HG03558 (cell line): ENCODE results near the gene NTM.

Experiments
- ATAC-seq: cut with Tn5 transposase; IDR thresholded peaks from one replicate; pipeline ENCODE4 v1.9.1; 2021; ENCODE audit warnings: moderate number of reproducible peaks; ENCODE audit not compliant: unreplicated experiment; ENCODE audit errors: extremely low read depth

The NTM gene

GRCh38 chr11:132231656-132232347 is 861.4 kb downstream of the NTM start:
- no peak for ATAC-seq

GRCh38 chr11:132234878-132235277 is 864.5 kb downstream of the NTM start:
- no peak for ATAC-seq

- ATAC-seq, result no peak
Observed at GRCh38 chr11:132237781-132238180, 867.4 kb downstream of the NTM start.

DNA sequence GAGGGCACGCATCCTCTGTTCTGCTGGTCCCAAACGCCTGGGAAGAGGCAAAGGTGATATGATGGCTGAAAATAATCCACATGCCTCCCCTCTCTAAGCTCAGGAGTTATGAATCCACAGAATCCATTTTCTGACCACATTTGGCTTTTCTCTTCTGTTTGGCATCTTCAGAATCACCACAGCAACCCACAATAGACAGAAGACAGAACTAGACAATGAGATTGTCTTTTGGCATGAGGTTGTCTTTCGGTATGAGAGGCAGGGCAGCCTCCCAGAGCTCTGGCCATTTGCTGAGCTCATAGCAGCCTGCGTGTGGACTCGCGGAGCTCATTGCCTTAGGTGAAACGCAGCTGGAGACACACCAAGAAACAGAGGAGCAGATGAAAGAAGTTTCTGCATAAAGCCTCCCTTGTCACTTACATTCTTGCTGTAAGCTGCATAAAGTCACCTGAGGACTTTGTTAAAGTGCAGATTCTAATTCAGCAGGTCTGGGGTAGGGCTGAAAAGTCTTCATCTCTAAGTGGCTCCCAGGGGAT is 868.0 kb downstream of the NTM start:
- no peak for ATAC-seq

DNA sequence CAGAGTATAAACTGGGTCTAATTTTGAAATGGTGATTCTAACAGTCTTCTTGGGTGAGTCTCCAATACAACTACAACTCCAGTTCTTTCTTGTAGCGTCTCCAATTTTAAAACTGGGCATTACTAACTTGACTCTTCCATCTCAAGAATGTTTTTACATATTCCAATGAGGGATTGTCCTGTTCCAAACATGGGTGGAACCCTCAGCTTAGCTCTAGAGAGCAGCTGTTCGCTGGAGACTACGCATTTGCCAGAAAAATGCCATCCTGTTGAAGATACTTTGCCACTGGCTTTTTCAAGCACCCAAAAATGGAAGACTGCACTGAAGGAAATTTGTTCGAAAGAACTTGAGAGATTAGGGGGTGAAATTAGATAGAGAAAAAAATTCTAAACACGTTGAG is 870.0 kb downstream of the NTM start:
- no peak for ATAC-seq

DNA sequence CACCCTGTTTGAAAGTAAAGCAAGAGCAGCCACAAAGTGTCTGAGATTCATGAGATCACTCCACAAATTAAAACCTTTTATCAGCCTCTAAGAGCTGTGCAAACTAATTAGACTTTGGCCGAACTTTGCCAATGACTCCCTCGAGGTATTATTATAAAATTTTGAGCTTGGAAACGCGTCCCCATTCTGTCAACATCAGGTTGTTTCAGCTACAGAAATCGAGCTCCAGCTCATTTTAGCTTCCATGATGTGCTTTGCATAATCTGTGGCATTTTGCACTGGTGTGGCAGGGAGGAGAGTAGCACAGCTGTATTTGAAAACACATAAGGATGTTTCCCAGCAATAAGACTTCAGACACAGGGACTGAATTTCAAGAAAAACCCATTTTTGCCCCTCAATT is 872.2 kb downstream of the NTM start:
- no peak for ATAC-seq

DNA sequence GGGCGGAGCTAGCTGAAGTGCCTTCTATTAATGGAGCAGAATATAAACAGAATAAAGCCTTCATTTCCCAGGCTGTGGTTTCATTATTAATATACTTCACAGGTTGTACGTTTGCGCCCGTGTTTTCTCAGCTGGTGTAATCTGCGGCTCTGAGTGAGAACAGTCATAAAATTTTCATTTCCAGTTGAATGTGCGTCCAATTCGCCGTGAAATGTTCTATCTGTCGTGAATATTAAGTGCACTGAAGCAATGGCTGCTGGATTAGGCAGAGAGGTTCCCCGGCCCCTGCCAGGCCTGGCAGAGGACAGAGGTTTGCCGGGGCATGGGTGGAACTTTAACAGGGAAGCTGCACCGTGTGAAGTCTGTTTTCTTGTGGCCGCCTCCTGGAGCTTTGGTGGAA is 874.4 kb downstream of the NTM start:
- no peak for ATAC-seq

- ATAC-seq, result no peak
Observed at GRCh38 chr11:132245403-132246385, 875.3 kb downstream of the NTM start.

DNA sequence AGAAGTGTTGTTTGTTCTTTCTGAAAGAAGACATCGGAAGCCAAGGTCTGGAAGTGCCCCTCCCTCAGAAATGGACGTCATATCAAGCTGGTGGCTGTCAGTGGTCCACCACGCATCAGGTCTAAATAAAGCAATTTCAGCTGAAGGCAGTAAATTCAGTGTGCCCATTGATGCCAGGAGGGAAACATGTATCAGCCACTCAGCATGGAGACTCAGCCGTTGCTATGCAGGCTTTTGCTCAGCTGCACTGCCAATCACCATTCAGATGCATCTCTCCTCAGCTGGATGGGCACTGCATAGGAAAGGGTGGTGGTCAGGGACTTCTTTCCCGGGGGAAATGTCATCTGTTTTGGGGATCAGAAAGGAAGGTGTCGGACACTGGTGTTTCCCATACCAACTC is 878.2 kb downstream of the NTM start:
- no peak for ATAC-seq

DNA sequence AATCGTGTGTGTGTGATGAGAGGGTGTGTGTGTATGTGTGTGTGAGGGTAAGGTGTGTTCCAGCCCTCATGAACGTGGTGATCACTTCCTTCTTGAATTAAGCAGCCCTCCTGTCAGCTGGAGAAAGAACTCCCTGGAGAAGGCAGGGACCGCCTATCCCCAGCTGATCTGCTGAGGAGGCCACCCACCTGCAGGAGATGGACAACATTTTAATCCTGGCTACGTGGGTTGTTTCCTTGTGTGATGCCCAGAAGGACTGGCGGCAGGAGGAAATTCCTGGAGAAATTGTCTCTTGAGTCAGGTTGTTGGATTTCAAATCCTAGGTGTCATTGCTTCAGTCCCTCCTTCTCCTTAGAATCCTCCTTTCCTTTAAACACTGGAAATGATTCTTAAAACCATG is 878.8 kb downstream of the NTM start:
- ATAC-seq, result no peak

DNA sequence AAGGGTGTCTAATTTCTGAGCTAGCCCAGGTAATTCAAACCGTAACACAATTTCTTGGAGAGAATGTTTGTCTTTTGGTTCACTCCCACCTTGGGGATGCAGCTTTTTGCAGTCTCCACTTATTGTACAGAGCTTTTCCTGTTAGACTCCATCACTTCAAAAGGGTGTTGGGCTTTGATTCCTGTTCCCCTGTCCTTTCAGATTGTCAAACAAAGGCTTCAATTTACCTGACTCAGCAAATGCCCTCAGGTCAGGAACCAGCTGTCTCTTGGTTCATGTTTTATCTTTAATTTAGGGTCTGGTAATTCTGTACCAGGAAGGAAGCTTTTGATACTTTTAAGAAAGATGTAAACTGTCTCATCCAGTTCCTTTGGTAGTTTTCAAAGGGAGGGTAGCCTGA is 880.6 kb downstream of the NTM start:
- no peak for ATAC-seq

DNA sequence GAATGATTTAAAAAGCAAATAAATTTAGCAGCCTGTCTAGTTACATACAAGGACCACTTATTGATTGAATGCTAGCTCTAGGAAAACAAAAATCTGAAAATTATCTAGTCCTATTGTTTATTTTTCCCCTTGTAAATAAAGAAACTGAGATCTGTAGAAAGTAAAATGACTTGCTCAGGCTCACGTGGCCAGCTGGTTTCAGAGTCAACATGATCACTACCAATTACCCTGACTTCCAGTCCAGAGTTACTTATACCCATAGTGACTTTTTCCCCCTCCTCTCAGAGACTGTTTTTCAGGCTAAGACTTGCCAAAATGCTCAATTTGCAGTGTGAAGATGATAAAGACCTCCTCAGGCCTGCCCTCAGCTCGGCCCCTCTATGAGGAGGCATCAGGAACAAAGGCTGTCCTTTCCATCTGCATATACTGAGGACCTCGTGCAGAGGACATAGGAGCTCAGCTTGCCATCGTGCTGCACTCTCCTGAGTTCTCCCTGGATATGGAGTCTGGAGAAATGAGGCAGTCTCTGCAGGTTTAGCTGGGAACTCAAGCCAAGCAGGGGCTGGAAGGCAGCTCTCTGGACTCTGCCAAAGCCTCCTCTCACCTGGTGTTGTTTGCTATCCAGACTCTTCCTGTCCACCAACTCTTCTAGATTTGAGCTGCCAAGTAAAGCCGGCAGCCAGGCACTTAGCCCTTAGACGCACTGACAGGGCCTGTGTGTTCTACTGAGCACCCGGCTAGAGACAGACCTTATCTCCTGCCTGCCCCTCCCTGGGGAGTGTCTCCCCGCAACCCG is 883.3 kb downstream of the NTM start:
- ATAC-seq, result no peak

- no peak for ATAC-seq
Observed at GRCh38 chr11:132254906-132255305, 884.5 kb downstream of the NTM start.

GRCh38 chr11:132256528-132257279 is 886.3 kb downstream of the NTM start:
- no peak for ATAC-seq

- no peak for ATAC-seq
Observed at GRCh38 chr11:132257871-132258270, 887.5 kb downstream of the NTM start.

- ATAC-seq, result no peak
Observed at GRCh38 chr11:132258875-132259274, 888.5 kb downstream of the NTM start.

DNA sequence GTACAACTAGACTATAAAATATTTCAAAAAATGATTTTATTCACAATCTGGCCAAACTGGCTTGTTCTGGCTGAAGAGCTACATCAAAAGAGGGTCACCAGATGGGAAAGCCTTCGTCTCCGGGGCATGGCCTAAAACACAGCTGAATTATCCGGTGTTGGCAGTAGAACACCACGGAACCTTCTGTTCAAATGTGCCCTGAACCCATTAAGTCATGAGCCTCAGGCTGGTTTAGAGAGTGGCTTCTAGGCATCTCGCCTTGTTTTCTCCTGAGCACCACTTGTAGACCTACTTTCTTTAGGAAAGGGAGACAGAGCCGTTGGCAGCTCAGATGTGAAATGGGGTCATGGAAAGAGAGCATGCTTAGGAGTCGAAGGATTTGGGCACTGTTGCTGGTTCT is 890.2 kb downstream of the NTM start:
- no peak for ATAC-seq

DNA sequence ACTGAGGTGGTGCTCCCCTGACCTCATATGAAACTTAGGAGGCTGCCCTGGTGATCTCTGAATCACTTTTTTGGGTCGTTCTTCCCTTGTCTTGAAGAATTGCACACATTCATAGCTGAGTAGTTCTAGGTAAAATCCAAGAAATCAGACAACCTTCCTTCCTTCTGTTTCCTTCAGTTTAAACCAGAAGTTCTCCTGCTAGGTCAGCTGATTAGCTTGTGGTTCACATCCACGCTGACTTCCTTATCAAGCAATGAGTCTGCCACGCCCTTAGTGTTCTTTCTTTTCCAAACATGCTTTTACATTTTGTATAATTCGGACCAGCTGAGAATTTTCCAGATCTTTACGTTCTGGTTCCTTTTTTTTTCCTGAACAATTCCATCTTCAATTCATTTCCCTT is 892.8 kb downstream of the NTM start:
- no peak for ATAC-seq

GRCh38 chr11:132263875-132264274 is 893.5 kb downstream of the NTM start:
- ATAC-seq, result no peak

DNA sequence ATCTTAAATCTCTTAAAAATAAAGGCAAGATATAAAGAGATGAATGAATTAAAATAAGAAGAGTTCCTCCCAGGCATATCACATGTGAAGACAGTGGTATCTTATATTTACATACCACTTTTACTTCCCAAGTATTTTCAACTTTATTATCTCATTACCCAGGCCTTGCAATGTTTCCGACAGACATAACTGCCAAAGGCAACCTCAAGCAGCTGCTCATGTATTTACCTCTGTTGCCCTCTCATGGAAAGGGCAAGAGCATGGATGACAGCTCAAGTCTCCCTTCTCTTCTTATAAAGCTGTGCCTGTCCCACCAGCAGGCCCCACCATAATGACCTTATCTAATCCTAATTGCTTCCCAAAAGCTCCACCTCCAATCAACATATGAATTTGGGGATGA is 894.2 kb downstream of the NTM start:
- ATAC-seq, result no peak
